Activated CD8-positive, alpha-beta memory T cell treated with anti-CD3 and anti-CD28 coated beads, Interleukin-2, amount 50 U/mL, for 24 hours (primary cell): ENCODE measurements around the gene NACC2.

Source experiments
- DNase-seq: peaks from one replicate; pipeline ENCODE4 v3.0.0-alpha.2; 2020; ENCODE audit errors: extremely low read depth

The NACC2 gene

GRCh38 chr9:136011703-136012496 is 83.2 kb downstream of the NACC2 start:
- DNase-seq: no peak

GRCh38 chr9:136011376-136011702 is 83.8 kb downstream of the NACC2 start:
- no peak for DNase-seq

GRCh38 chr9:136010615-136011361 is 84.3 kb downstream of the NACC2 start:
- no peak for DNase-seq

GRCh38 chr9:136010176-136010575 is 84.9 kb downstream of the NACC2 start:
- DNase-seq: no peak

GRCh38 chr9:136009516-136009915 is 85.6 kb downstream of the NACC2 start:
- no peak for DNase-seq

- no peak for DNase-seq
Observed at GRCh38 chr9:136008693-136008997, 86.4 kb downstream of the NACC2 start.

- DNase-seq: no peak
Observed at GRCh38 chr9:136007934-136008692, 87.0 kb downstream of the NACC2 start.

GRCh38 chr9:136007276-136007933 is 87.7 kb downstream of the NACC2 start:
- no peak for DNase-seq

GRCh38 chr9:136006169-136006568 is 88.9 kb downstream of the NACC2 start:
- no peak for DNase-seq

- no peak for DNase-seq
Observed at GRCh38 chr9:136004712-136005111, 90.4 kb downstream of the NACC2 start.

- DNase-seq: no peak
Observed at GRCh38 chr9:136004219-136004618, 90.9 kb downstream of the NACC2 start.

- DNase-seq: no peak
Observed at GRCh38 chr9:136003411-136004218, 91.5 kb downstream of the NACC2 start.

- DNase-seq: no peak
Observed at GRCh38 chr9:136002881-136003280, 92.2 kb downstream of the NACC2 start.

- DNase-seq: no peak
Observed at GRCh38 chr9:136002215-136002614, 92.9 kb downstream of the NACC2 start.

GRCh38 chr9:136001231-136001630 is 93.9 kb downstream of the NACC2 start:
- no peak for DNase-seq

GRCh38 chr9:135998410-135999071 is 96.5 kb downstream of the NACC2 start:
- DNase-seq: no peak

GRCh38 chr9:135998016-135998380 is 97.1 kb downstream of the NACC2 start:
- no peak for DNase-seq

GRCh38 chr9:135997090-135998015 is 97.7 kb downstream of the NACC2 start:
- no peak for DNase-seq

- no peak for DNase-seq
Observed at GRCh38 chr9:135995816-135996215, 99.3 kb downstream of the NACC2 start.
